Lung (tissue), 12 donors: ENCODE results near the gene EGFL8. TPM values are rescaled to one million over a fixed set of nuclear protein-coding genes. Genes with fewer than 3 reads are reported as not detected.

ENCODE experiments used
- ATAC-seq: fragments of 200-7000 bp; cut with Tn5 transposase; one replicate; pipeline ENCODE4 v1.9.1; 2020; ENCODE audit warnings: moderate number of reproducible peaks; ENCODE audit not compliant: insufficient read depth, low FRiP score
- DNase-seq, 3 donors: peaks; one replicate each; pipeline ENCODE4 v3.0.0-alpha.2; 2013 to 2017
- H3K27ac ChIP-seq, 2 donors: one replicate each; pipeline ENCODE4 v1.5.1; 2013; ENCODE audit warnings: mild to moderate bottlenecking in 2 of 2, moderate library complexity in 2 of 2, control low read depth in 1 of 2, inconsistent platforms in 1 of 2, low read depth in 1 of 2, low read length in 1 of 2
- H3K27me3 ChIP-seq, 3 donors: one replicate each; pipeline ENCODE4 v1.5.1; 2013; ENCODE audit warnings: low read length in 2 of 3; ENCODE audit not compliant: control insufficient read depth in 3 of 3, insufficient read depth in 3 of 3
- H3K36me3 ChIP-seq, 4 donors: one replicate each; pipeline ENCODE4 v1.5.1; 2013; ENCODE audit warnings: low read length in 4 of 4, mild to moderate bottlenecking in 1 of 4, moderate library complexity in 1 of 4; ENCODE audit not compliant: control insufficient read depth in 4 of 4, insufficient read depth in 4 of 4
- H3K4me1 ChIP-seq, 5 donors: one replicate each; pipeline ENCODE4 v1.5.1; 2013; ENCODE audit warnings: low read length in 5 of 5, mild to moderate bottlenecking in 2 of 5, moderate library complexity in 1 of 5; ENCODE audit not compliant: control insufficient read depth in 5 of 5, insufficient read depth in 5 of 5
- H3K4me3 ChIP-seq: one replicate; pipeline ENCODE4 v1.5.1; 2013; ENCODE audit warnings: mild to moderate bottlenecking, control low read depth, moderate library complexity
- H3K9ac ChIP-seq, 2 donors: one replicate each; pipeline ENCODE4 v1.5.1; 2013; ENCODE audit warnings: low read length in 2 of 2, control low read depth in 1 of 2; ENCODE audit not compliant: insufficient read depth in 1 of 2
- H3K9me3 ChIP-seq, 4 donors: one replicate each; pipeline ENCODE4 v1.5.1; 2013; ENCODE audit warnings: low read length in 3 of 4, mild to moderate bottlenecking in 1 of 4, moderate library complexity in 1 of 4; ENCODE audit not compliant: control insufficient read depth in 4 of 4, insufficient read depth in 3 of 4
- CTCF ChIP-seq: IDR thresholded peaks from 2 replicates; pipeline ENCODE4 v1.5.1; 2012; ENCODE audit warnings: mild to moderate bottlenecking; ENCODE audit errors: control extremely low read depth, extremely low read depth
- WGBS, 2 donors: extraction: QIAGEN DNeasy Blood & Tissue Kit; methylation state at CpG; one replicate each; pipeline ENCODE4 v1.1.7; 2013; 5-methylcytosine and 5-hydroxymethylcytosine counted together
- polyA plus RNA-seq, 2 donors: library from polyadenylated mRNA; stranded (reverse); fragments of 200-250 nt; gene quantifications; one replicate each; pipeline ENCODE4 v1.2.1, GENCODE V29; 2013
- total RNA-seq, 2 donors: library from RNA; depleted of rRNA in 1 of 2; stranded (reverse); fragments of >200 nt in 1 of 2; gene quantifications; one replicate each; pipeline ENCODE4 v1.2.1, GENCODE V29; 2014 to 2021
- donor health status: control.
- donor health status: control.
- donor health status: Bipolar disorder and iron deficiency.
- donor health status: healthy.
- donor health status: DM: yes; HTN: yes; CAD: no.

Gene EGFL8
- total and polyA plus RNA-seq, 4 donors: 3.8 to 10.9 (median 10.0) TPM

GRCh38 chr6:32167761-32168262 is 3.4 kb downstream of the EGFL8 start:
- 73 to 83% methylated on average over 6 of the region's 6 CpGs for WGBS, 2 donors
- Histone ChIP-seq H3K27me3 (peaks cover 0 to 4% (median 0%) of the 10 kb centered on the region in 3 donors), H3K36me3 (peaks cover 3 to 33% (median 21%) of the 10 kb centered on the region in 4 donors), H3K9ac (no peak overlapping the region), H3K27ac (no peak overlapping the region), H3K4me3 (no peak overlapping the region), H3K9me3 (no peaks in the 10 kb centered on the region), H3K4me1 (peaks cover 0 to 1% (median 0%) of the 10 kb centered on the region in 5 donors)
- no peak for TF ChIP-seq CTCF
- DNase-seq (no peak), ATAC-seq (no peak)

- Histone ChIP-seq H3K27ac (no peak overlapping the region), H3K9me3 (no peaks in the 10 kb centered on the region), H3K4me3 (no peak overlapping the region), H3K9ac (no peak overlapping the region), H3K4me1 (peaks cover 0 to 7% (median 0%) of the 10 kb centered on the region in 5 donors), H3K27me3 (peaks cover 0 to 4% (median 0%) of the 10 kb centered on the region in 3 donors), H3K36me3 (peaks cover 3 to 33% (median 21%) of the 10 kb centered on the region in 4 donors)
- no peak for DNase-seq
- WGBS, 2 donors: 87 to 89% methylated on average over 2 of the region's 2 CpGs
- TF ChIP-seq CTCF: no peak
- ATAC-seq: no peak
Observed at GRCh38 chr6:32168350-32168749, 4.0 kb downstream of the EGFL8 start.

- no peak for DNase-seq
- H3K4me1 ChIP-seq: peaks cover 0 to 7% (median 0%) of the 10 kb centered on the region in 5 donors
- H3K27ac ChIP-seq: no peak overlapping the region
- H3K36me3 ChIP-seq: peaks cover 3 to 32% (median 21%) of the 10 kb centered on the region in 4 donors
- peaks cover 0 to 1% (median 0%) of the 10 kb centered on the region in 3 donors for H3K27me3 ChIP-seq
- no peak for ATAC-seq
- no peak overlapping the region for H3K4me3 ChIP-seq
- TF ChIP-seq CTCF: no peak
- WGBS, 2 donors: 87 to 95% methylated on average over 11 of the region's 11 CpGs
- H3K9me3 ChIP-seq: no peaks in the 10 kb centered on the region
- H3K9ac ChIP-seq: no peak overlapping the region
Observed at GRCh38 chr6:32168807-32169591, 4.6 kb downstream of the EGFL8 start.
